Fibroblast of lung (primary cell): ENCODE measurements around the gene UROD.

Source experiments
- EZH2 ChIP-seq: IDR thresholded peaks from 2 replicates; pipeline ENCODE4 v1.5.1; 2012; ENCODE audit warnings: low read length, control low read depth, mild to moderate bottlenecking; ENCODE audit errors: missing control alignments
- TF ChIP-seq, protein P1 (sequence below), 2 donors: IDR thresholded peaks in 1 of 2; conservative IDR thresholded peaks in 1 of 2; 1 replicate in 1 of 2; 2 replicates in 1 of 2; pipeline ENCODE4 v1.5.1; 2011 to 2012; ENCODE audit warnings: low read length in 2 of 2, control low read depth in 1 of 2, inconsistent platforms in 1 of 2, low read depth in 1 of 2, mild to moderate bottlenecking in 1 of 2

DNA sequence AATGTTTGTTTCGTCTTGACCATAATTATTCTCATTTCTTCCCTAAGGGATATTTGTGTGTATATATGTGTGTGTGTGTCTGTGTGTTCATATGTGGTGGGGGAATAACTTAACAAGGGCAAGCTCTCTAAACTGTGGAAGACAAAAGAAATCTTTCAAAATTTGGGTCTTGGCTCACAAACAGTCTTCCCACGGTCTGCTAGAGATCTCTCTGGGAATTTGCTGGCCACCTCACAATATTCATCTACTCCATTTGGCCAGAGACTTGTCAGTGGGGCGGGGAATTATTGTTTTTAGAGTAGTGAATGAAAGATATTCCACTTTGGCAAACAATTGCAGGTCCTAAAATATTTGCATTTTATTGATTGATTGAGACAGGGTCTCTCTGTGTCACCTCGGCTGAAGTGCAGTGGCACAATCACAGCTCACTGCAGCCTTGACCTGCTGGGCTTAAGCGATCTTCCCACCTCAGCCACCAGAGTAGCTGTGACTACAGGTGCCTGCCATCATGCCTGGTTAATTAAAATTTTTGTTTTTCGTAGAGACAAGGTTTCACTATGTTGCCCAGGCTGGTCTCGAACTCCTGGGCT lies 17.6 kb upstream of the UROD start:
- TF ChIP-seq, protein P1, sequence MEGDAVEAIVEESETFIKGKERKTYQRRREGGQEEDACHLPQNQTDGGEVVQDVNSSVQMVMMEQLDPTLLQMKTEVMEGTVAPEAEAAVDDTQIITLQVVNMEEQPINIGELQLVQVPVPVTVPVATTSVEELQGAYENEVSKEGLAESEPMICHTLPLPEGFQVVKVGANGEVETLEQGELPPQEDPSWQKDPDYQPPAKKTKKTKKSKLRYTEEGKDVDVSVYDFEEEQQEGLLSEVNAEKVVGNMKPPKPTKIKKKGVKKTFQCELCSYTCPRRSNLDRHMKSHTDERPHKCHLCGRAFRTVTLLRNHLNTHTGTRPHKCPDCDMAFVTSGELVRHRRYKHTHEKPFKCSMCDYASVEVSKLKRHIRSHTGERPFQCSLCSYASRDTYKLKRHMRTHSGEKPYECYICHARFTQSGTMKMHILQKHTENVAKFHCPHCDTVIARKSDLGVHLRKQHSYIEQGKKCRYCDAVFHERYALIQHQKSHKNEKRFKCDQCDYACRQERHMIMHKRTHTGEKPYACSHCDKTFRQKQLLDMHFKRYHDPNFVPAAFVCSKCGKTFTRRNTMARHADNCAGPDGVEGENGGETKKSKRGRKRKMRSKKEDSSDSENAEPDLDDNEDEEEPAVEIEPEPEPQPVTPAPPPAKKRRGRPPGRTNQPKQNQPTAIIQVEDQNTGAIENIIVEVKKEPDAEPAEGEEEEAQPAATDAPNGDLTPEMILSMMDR (conservative IDR thresholded peaks at IDR 0.05 in 1 of 2, IDR thresholded peaks at IDR 0.05 in 1 of 2; ENCODE audit: low read depth in 1 of 2, low read length in 2 of 2), result no peak
- no peak for TF ChIP-seq EZH2
